ENCODE measurements around the gene CDYL2. TPM values are rescaled to one million over a fixed set of nuclear protein-coding genes. Genes with fewer than 3 reads are reported as not detected.

CDYL2 gene
- total RNA-seq, 3 donors from 2014 or later: 6.3 to 8.9 (median 7.5) TPM

- intact Hi-C loops (cut with DNase I, micrococcal nuclease): no loop called here
- H3K36me3 ChIP-seq (ENCODE audit: low read depth): no peaks in the 10 kb centered on the region
- TF ChIP-seq, protein P1, sequence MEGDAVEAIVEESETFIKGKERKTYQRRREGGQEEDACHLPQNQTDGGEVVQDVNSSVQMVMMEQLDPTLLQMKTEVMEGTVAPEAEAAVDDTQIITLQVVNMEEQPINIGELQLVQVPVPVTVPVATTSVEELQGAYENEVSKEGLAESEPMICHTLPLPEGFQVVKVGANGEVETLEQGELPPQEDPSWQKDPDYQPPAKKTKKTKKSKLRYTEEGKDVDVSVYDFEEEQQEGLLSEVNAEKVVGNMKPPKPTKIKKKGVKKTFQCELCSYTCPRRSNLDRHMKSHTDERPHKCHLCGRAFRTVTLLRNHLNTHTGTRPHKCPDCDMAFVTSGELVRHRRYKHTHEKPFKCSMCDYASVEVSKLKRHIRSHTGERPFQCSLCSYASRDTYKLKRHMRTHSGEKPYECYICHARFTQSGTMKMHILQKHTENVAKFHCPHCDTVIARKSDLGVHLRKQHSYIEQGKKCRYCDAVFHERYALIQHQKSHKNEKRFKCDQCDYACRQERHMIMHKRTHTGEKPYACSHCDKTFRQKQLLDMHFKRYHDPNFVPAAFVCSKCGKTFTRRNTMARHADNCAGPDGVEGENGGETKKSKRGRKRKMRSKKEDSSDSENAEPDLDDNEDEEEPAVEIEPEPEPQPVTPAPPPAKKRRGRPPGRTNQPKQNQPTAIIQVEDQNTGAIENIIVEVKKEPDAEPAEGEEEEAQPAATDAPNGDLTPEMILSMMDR (IDR thresholded peaks at IDR 0.05): no peak
- DNase-seq (no peak), ATAC-seq (no peak)
- no peaks in the 10 kb centered on the region for H3K9me3 ChIP-seq
- H3K4me1 ChIP-seq (ENCODE audit: low read depth): no peaks in the 10 kb centered on the region
- no peak overlapping the region for H3K4me3 ChIP-seq
Observed at GRCh38 chr16:80619824-80620223, 184.6 kb downstream of the CDYL2 start.

DNA sequence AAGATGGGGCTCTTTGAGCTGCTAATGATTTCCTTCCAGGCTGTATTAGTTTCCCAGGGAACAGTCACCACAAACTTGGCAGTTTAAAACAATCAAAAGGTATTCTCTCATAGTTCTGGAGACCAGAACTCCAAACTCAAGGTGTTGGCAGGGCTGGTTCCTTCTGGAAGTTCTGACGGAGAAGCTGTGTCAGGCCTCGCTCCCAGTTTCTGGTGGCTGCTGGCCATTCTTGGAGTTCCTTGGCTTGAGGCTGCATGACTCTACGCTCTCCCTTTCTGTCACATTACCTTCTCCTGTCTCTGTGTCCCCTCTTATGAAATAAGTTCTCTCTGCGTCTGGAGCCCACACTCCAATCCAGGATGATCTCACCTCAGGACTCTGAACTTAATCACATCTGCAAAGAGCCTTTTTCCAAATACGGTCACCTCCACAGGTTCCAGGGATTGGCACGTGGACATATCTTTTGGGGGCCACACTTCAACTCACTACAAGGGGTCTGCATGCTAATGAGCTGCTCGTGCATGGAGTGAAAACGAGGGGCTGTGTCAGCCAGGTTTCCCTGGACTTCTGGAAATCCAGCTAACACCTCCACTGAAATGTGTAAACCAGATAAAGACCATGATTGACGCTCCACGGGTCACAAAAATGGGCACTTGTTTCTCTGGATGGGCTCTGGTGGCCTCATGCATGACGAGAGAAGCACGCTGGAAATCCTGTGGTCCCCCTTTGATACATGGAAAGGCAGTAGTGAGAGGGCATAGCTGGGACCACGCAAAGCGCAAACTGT is 185.3 kb downstream of the CDYL2 start:
- TF ChIP-seq, protein P1 (IDR thresholded peaks at IDR 0.05): no peak
- no peaks in the 10 kb centered on the region for H3K9me3 ChIP-seq
- ATAC-seq (no peak), DNase-seq (no peak)
- no peaks in the 10 kb centered on the region for H3K4me1 ChIP-seq (ENCODE audit: low read depth)
- intact Hi-C loops (cut with DNase I, micrococcal nuclease): no loop called here
- H3K4me3 ChIP-seq: no peak overlapping the region
- H3K36me3 ChIP-seq (ENCODE audit: low read depth): no peaks in the 10 kb centered on the region

DNA sequence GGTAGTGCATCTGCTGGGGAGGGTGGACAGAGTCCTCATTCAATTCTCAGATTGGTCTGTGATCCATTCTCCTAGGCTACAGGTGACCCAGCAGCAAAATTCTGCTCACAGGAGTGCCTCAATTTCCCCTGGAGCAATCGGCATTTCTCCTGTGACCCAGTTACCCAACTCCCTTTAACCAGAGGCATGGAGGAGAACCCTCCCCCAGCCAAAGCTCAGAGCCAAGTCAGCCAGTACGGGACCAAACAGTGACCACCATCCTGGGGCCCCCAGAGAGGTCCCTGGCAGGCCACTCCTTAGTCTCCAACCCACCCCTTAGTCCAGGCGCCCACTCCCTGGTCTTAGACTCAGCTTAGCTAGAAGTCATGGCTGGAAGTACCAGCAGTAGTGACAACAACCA is 188.0 kb downstream of the CDYL2 start:
- Histone ChIP-seq H3K36me3 (ENCODE audit: low read depth) (no peaks in the 10 kb centered on the region), H3K4me3 (no peak overlapping the region), H3K4me1 (ENCODE audit: low read depth) (no peaks in the 10 kb centered on the region), H3K9me3 (no peaks in the 10 kb centered on the region)
- DNase-seq (no peak), ATAC-seq (no peak)
- intact Hi-C loops (cut with DNase I, micrococcal nuclease): no loop called here
- TF ChIP-seq, protein P1 (IDR thresholded peaks at IDR 0.05): no peak

DNA sequence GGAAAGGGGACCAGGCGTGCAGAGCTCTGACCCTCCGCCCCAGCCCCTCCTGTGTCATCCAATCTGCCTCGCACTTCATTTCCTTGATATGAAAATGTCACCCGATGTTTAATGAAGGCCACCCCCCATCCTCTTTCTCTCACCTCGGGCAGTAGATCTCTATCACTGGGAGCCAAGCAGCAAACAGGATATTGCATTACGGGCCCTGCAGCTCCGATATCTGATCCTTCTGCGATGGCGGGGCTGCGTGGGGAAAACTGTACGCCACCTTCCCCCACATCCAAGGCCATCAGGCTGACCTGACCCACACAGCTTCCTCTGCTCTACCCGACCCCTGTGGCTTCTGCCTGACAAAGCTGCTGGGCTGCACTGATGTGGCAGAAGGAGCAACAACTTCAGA is 188.7 kb downstream of the CDYL2 start:
- no peaks in the 10 kb centered on the region for H3K36me3 ChIP-seq (ENCODE audit: low read depth)
- intact Hi-C loops (cut with DNase I, micrococcal nuclease): no loop called here
- no peak for DNase-seq
- no peak for ATAC-seq
- no peaks in the 10 kb centered on the region for H3K9me3 ChIP-seq
- TF ChIP-seq, protein P1 (IDR thresholded peaks at IDR 0.05): no peak
- H3K4me1 ChIP-seq (ENCODE audit: low read depth): no peaks in the 10 kb centered on the region
- H3K4me3 ChIP-seq: no peak overlapping the region

DNA sequence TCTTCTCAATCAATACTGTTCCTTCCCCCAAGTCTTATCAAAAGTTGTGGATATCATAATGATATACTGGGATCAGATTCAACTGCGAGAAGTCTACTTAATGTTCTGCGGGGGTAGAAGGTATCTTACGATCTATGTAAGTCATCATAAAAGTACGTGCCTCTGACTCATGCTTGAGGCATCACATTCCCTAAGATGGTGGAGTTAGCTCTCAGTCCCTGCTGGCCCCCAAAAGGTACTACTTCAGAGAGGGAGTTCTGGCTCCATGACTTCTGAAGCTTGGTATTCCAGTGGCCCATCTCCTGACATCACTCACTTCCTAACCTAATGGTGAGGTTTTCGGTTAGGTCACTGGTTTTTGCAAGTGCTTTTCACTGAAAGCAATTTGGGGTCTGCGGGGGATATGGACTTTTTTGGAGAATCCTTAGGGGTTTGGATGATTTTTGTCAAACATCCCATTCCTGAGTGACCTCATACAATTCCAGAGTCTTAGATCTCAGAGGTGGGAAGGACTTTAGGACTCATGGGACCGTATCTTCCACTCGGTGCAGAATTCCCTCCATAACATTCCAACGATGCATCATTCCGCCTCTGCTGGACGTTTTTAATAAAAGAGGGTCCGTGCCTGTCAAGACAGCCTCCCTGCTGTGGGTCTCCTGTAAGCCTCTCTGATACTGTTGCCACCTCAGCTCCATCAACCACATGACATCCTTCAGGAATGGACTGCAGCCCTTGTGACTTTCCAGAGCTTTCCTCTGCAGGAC is 189.3 kb downstream of the CDYL2 start:
- Histone ChIP-seq H3K4me3 (no peak overlapping the region), H3K36me3 (ENCODE audit: low read depth) (no peaks in the 10 kb centered on the region), H3K9me3 (no peaks in the 10 kb centered on the region), H3K4me1 (ENCODE audit: low read depth) (no peaks in the 10 kb centered on the region)
- intact Hi-C loops (cut with DNase I, micrococcal nuclease): no loop called here
- TF ChIP-seq, protein P1 (IDR thresholded peaks at IDR 0.05): no peak
- DNase-seq (no peak), ATAC-seq (no peak)
